KBM-7 (cell line): ENCODE data around the gene LAMC2.

Source experiments
- DNase-seq: peaks from one replicate; pipeline ENCODE4 v3.0.0-alpha.2; 2015
- in situ Hi-C: fragments of 300-500 bp; cut with MboI; formaldehyde crosslinking; loops from 2 replicates; pipeline ENCODE4 v1.14.3; 2020; ENCODE audit warnings: low sequenced_read_pairs, low pct_unique_long_range_greater_than_20kb, mixed read lengths

LAMC2 gene

DNA sequence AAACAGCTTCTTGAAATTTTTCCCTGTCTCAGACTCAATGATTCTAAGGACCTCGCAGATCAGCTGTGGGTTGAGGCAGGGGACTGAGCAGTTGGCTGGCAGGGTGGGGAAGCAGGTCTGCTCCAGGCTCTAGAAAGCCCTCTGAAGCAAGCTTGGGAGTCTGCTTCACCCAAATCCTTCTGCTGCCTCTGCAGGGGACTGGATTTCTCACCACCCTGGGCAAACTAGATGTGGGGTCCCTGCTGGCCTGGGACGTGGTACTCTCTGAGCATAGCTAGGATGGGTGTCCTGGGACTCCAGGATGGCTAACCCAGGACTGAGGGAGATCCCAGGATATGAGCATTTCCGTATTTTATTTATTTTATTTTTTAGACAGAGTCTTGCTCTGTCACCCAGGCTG lies 89.3 kb downstream of the LAMC2 start:
- in situ Hi-C loops: no loop called here
- no peak for DNase-seq

GRCh38 chr1:183276386-183277080 lies 90.5 kb downstream of the LAMC2 start:
- DNase-seq: no peak
- in situ Hi-C loops: no loop called here

- no peak for DNase-seq
- in situ Hi-C loops: no loop called here
These were observed 92.0 kb downstream of the LAMC2 start for GRCh38 chr1:183277821-183278738.

- in situ Hi-C loops: no loop called here
- no peak for DNase-seq
These were observed 92.9 kb downstream of the LAMC2 start for GRCh38 chr1:183278739-183279591.

DNA sequence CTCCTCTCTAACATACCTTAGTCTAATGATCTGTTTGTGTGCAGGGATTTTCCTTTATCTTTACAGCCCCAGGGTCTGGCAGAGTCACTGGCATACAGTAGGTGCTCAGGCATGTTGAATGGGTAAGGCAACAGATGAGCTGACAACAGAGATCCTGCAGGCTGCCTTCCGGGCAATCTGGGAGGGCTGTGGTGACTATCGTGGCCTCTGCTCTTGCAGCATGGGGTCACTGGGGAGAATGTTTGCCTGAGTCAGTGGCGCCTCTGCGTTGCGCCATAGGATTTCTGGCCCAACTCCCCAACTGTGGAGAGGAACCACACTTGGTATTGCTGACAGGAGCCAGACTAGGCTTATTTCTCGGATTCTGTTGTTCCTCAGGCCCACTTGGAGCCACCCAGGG lies 93.8 kb downstream of the LAMC2 start:
- DNase-seq: no peak

GRCh38 chr1:183281039-183281438 lies 95.0 kb downstream of the LAMC2 start:
- DNase-seq: no peak
- in situ Hi-C loops: no loop called here

More for the DNA sequence above, 93.8 kb downstream of the LAMC2 start:
- in situ Hi-C loops: no loop called here

GRCh38 chr1:183281553-183282091 lies 95.6 kb downstream of the LAMC2 start:
- in situ Hi-C loops: no loop called here

DNA sequence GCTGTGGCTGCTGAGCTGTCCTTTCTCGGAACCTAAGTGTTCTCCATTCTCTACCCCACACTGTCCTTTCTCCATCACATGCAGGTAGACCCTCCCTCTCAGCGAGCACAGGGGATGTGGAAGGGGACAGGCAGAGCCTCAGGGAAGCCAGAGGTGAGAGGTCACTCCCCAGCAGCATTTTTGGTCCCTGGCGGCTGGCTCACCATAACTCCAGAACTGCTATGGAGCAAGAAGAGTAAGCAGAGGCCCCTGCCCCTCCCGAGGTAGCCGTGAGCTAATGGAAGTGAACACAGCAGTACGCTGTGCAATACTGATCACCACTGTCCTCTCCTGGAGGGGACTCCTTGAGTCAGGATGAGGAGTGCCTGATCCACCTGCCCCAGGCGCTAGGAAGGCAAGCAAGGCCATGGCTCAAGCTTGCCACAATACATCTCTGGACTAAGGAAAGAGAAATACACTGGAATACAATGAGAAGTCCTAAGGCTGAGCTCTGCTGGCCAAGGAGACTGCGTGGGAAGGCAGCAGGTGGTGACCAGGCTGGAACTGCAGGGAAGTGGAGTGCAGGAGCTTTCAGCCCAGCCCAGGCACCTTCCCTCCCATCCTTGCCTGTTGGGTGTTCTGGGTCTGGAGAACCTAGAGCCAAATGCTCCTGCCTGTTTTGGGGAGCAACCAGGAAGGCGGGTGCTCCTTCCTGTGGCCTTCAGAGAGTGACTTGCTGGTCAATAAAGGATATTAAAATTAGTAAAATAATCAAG lies 96.2 kb downstream of the LAMC2 start:
- in situ Hi-C loops: no loop called here
- DNase-seq: no peak

More at GRCh38 chr1:183281553-183282091, 95.6 kb downstream of the LAMC2 start:
- peak; percentile 92 for DNase-seq

DNA sequence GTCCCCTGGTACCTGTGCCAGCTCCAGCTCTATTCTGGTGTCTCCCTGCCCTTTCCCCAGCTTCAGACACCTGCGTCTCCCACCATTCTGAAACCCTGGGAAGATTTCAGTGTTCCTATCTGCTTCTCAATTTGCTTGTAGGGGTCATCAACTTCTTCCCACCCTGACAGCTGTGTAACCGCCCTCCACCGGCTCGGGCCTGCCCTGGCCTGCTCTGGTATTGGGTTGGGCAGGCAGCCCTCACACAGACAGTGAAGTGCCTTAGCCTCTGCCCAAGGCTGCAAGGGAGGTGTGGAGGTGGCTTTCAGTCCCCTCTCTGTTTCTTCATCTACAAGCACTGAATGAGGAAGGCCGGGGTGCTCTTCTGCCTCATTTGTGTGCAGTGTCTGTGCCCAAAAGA lies 97.2 kb downstream of the LAMC2 start:
- DNase-seq: no peak
- in situ Hi-C loops: no loop called here

DNA sequence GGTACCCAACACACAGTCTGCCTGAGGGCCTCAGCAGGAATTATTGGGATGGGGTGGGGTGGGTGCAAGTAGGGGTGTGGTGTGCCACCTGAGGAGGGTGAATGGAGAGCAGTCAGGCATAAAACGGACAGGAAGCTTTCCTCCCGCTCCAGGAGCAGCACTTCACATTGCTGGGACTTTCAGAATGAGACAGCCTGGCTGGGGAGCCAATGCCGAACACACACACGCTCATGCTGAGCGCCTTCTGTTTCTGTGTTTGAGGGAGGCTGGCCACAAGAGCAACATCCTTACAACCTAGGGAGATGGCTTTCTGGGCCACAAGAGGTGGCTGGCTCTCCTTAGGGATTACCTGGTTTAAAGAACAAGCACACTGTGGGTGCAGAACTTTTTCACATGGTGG lies 98.0 kb downstream of the LAMC2 start:
- in situ Hi-C loops: no loop called here

DNA sequence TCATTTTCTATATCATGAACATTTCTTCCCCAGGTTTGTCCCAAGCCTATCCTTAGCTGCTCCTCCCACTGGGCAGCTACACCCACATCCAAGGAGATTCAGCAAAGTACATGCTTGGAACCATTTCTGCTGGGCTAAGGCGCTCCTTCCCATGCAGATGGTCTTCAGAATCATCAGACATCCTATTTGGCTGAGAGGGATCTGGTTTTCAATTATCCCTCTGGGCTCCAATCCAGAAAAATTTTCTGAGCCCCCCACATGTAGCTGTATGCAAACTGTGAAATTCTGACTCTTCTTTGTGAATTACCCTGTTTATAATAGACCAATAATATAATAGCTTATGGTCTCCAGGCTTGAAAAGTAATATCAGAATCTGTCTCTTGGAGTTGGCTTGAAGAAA lies 99.2 kb downstream of the LAMC2 start:
- DNase-seq: no peak
- in situ Hi-C loops: no loop called here

More for the DNA sequence above, 98.0 kb downstream of the LAMC2 start:
- no peak for DNase-seq

DNA sequence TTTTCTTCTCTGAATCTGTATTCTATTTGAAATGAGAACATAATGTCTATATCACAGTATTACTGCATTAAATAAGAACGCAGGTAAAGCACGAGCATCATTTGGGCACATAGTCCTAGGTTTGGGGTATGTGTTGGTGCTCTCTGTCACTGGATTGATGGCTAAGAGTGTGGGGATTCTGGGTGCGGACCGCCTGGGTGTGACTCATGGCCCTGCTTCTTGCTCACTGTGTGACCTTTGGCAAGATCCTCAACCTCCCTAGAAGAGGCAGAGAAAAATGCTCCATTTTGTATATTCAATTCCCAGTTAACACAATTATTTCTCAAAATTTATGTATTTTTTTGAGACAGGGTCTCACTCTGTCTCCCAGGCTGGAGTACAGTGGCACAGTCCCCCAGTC lies 99.7 kb downstream of the LAMC2 start:
- DNase-seq: no peak
- in situ Hi-C loops: no loop called here

GRCh38 chr1:183287191-183287675 lies 101.2 kb downstream of the LAMC2 start:
- no peak for DNase-seq
- in situ Hi-C loops: no loop called here

GRCh38 chr1:183288583-183288982 lies 102.5 kb downstream of the LAMC2 start:
- in situ Hi-C loops: no loop called here
- DNase-seq: no peak

GRCh38 chr1:183289051-183289496 lies 103.0 kb downstream of the LAMC2 start:
- in situ Hi-C loops: no loop called here
- DNase-seq: no peak

GRCh38 chr1:183290628-183291027 lies 104.6 kb downstream of the LAMC2 start:
- in situ Hi-C loops: no loop called here
- DNase-seq: no peak

- no peak for DNase-seq
- in situ Hi-C loops: no loop called here
These were observed 105.2 kb downstream of the LAMC2 start for GRCh38 chr1:183291216-183291762.
